B cell (primary cell): ENCODE measurements around the gene CXCL6. TPM values are rescaled to one million over a fixed set of nuclear protein-coding genes. Genes with fewer than 3 reads are reported as not detected.

ENCODE experiments used
- ATAC-seq: fragments of 200-7000 bp; cut with Tn5 transposase; one replicate; pipeline ENCODE4 v1.10.0; 2021; ENCODE audit warnings: low read depth, mild to moderate bottlenecking, moderate number of reproducible peaks, moderate library complexity
- CTCF ChIA-PET: fragments of 350-600 bp; sonication (Branson Sonifier 250); formaldehyde crosslinking; loops from one replicate; lab custom pipeline; 2021; ENCODE audit warnings: antibody characterized with exemption, inconsistent platforms; lab: Charles Lee
- POLR2A ChIA-PET: fragments of 350-600 bp; sonication (Branson Sonifier 250); formaldehyde crosslinking; loops from one replicate; lab custom pipeline; 2021; ENCODE audit warnings: antibody characterized with exemption; lab: Charles Lee
- DNase-seq: peaks from one replicate; pipeline ENCODE4 v3.0.0; 2013
- H2AFZ ChIP-seq: 2 replicates; pipeline ENCODE4 v1.6.1; 2012; ENCODE audit warnings: mild to moderate bottlenecking, low read depth, low read length; ENCODE audit not compliant: insufficient read depth, poor library complexity, severe bottlenecking
- H3K27ac ChIP-seq, 2 donors: 1 replicate in 1 of 2; 2 replicates in 1 of 2; pipeline ENCODE4 v1.5.1; 2012 to 2013; ENCODE audit warnings: low read length in 2 of 2, mild to moderate bottlenecking in 2 of 2, moderate library complexity in 1 of 2
- H3K27me3 ChIP-seq, 4 experiments: fragments of 200-600 bp in 1 of 4; sonication (generic) in 1 of 4; replicated peaks in 1 of 4; 1 replicate in 2 of 4; 2 replicates in 2 of 4; pipeline versions ENCODE4 v1.6.1 to v1.7.0; 2013 to 2016; ENCODE audit warnings: low read length in 3 of 4, mild to moderate bottlenecking in 2 of 4, mixed read lengths in 1 of 4, moderate library complexity in 1 of 4; ENCODE audit not compliant: insufficient read depth in 4 of 4, control insufficient read depth in 3 of 4; ENCODE audit errors: control extremely low read depth in 1 of 4
- H3K36me3 ChIP-seq, 2 experiments: replicated peaks in 1 of 2; 1 replicate in 1 of 2; 2 replicates in 1 of 2; pipeline versions ENCODE4 v1.6.1 to v1.7.1; 2013; ENCODE audit warnings: low read length in 1 of 2; ENCODE audit not compliant: insufficient read depth in 2 of 2, control insufficient read depth in 1 of 2; ENCODE audit errors: control extremely low read depth in 1 of 2, extremely low read depth in 1 of 2
- H3K4me1 ChIP-seq, 2 donors: fragments of 200-600 bp in 1 of 2; sonication (generic) in 1 of 2; 1 replicate in 1 of 2; 2 replicates in 1 of 2; pipeline versions ENCODE4 v1.5.1 to v1.6.1; 2013 to 2017; ENCODE audit warnings: low read length in 2 of 2; ENCODE audit not compliant: control insufficient read depth in 2 of 2, insufficient read depth in 2 of 2
- H3K4me2 ChIP-seq: replicated peaks from 2 replicates; pipeline ENCODE3; 2012; ENCODE audit warnings: mild to moderate bottlenecking, low read depth, low read length; ENCODE audit not compliant: poor library complexity, severe bottlenecking
- H3K4me3 ChIP-seq, 5 experiments: fragments of 200-600 bp in 1 of 5; sonication (generic) in 1 of 5; 1 replicate in 3 of 5; 2 replicates in 2 of 5; pipeline versions ENCODE4 v1.5.1 to v1.7.0; 2011 to 2016; ENCODE audit warnings: low read length in 4 of 5, mild to moderate bottlenecking in 4 of 5, low read depth in 2 of 5, control low read depth in 1 of 5, moderate library complexity in 1 of 5; ENCODE audit not compliant: insufficient read depth in 1 of 5; ENCODE audit errors: control extremely low read depth in 1 of 5, extremely low read depth in 1 of 5
- H3K79me2 ChIP-seq: fragments of 200-600 bp; sonication (generic); one replicate; pipeline ENCODE4 v1.6.0; 2016; ENCODE audit warnings: low read length; ENCODE audit not compliant: control insufficient read depth, insufficient read depth
- H3K9ac ChIP-seq: fragments of 200-600 bp; sonication (generic); 2 replicates; pipeline ENCODE4 v1.6.1; 2017; ENCODE audit warnings: mild to moderate bottlenecking, low read length, moderate library complexity
- H3K9me3 ChIP-seq, 3 donors: one replicate each; pipeline versions ENCODE4 v1.6.1 to v1.7.1; 2013; ENCODE audit warnings: low read length in 2 of 3; ENCODE audit not compliant: control insufficient read depth in 2 of 3, insufficient read depth in 1 of 3; ENCODE audit errors: control extremely low read depth in 1 of 3
- H4K20me1 ChIP-seq: 2 replicates; pipeline ENCODE4 v1.6.0; 2012; ENCODE audit warnings: mild to moderate bottlenecking, low read length; ENCODE audit not compliant: insufficient read depth, control insufficient read depth, poor library complexity, severe bottlenecking
- H3K27ac Mint-ChIP-seq: one replicate; pipeline ENCODE4 v1.8.0; 2021; ENCODE audit warnings: mixed read lengths
- H3K27me3 Mint-ChIP-seq: one replicate; pipeline ENCODE4 v1.8.0; 2021; ENCODE audit warnings: mixed read lengths
- H3K4me1 Mint-ChIP-seq: one replicate; pipeline ENCODE4 v1.8.0; 2021; ENCODE audit warnings: mixed read lengths
- H3K4me3 Mint-ChIP-seq: one replicate; pipeline ENCODE4 v1.8.0; 2021; ENCODE audit warnings: mixed read lengths
- H3K9me3 Mint-ChIP-seq: one replicate; pipeline ENCODE4 v1.8.0; 2022; ENCODE audit warnings: mixed read lengths; ENCODE audit not compliant: insufficient read depth
- EZH2 ChIP-seq: IDR thresholded peaks from 2 replicates; pipeline ENCODE4 v1.6.1; 2012; ENCODE audit warnings: borderline replicate concordance, low read depth, mild to moderate bottlenecking, moderate library complexity, low read length; ENCODE audit not compliant: insufficient read depth, poor library complexity, severe bottlenecking
- WGBS: methylation state at CpG from one replicate; pipeline ENCODE4 v1.1.5; 2013; ENCODE audit warnings: missing lambda C conversion rate; ENCODE audit not compliant: insufficient coverage; 5-methylcytosine and 5-hydroxymethylcytosine counted together
- intact Hi-C: fragments of 100-400 bp; cut with micrococcal nuclease; formaldehyde crosslinking; loops from one replicate; pipeline ENCODE4 v1.10.0; 2022
- polyA plus RNA-seq: library from polyadenylated mRNA; depleted of rRNA; stranded (reverse); fragments of >200 nt; gene quantifications from 2 replicates; pipeline ENCODE4 v1.2.3, GENCODE V29; 2012
- total RNA-seq, 2 donors: library from RNA; stranded (reverse); fragments of 120-200 nt in 1 of 2; gene quantifications; 1 replicate in 1 of 2; 2 replicates in 1 of 2; pipeline versions ENCODE4 v1.2.3 to v1.2.4, GENCODE V29; 2013 to 2022
- TF ChIP-seq, protein P1 (sequence below): fragments of 200-600 bp; IDR thresholded peaks from one replicate; pipeline ENCODE4 v1.8.0; 2022; ENCODE audit warnings: antibody characterized with exemption, mild to moderate bottlenecking

CXCL6 gene
- total and polyA plus RNA-seq, 2 donors (not counting 1 experiment from before 2014, with no cell fraction given): not detected

GRCh38 chr4:73872316-73873108 lies 36.0 kb downstream of the CXCL6 start:
- H3K27ac ChIP-seq: no peak overlapping the region
- no peak overlapping the region for H2AFZ ChIP-seq
- DNase-seq (no peak), ATAC-seq (no peak)
- WGBS: no CpG with 5 or more reads among the region's 2 CpGs
- H3K9me3 ChIP-seq: no peaks in the 10 kb centered on the region
- Mint-ChIP-seq H3K27me3 (peaks cover 20% of the 10 kb centered on the region), H3K9me3 (no peaks in the 10 kb centered on the region), H3K4me1 (peaks cover 3% of the 10 kb centered on the region), H3K27ac (no peak overlapping the region), H3K4me3 (no peak overlapping the region)
- H3K79me2 ChIP-seq: no peaks in the 10 kb centered on the region
- no peak overlapping the region for H3K4me3 ChIP-seq
- no peaks in the 10 kb centered on the region for H3K36me3 ChIP-seq
- peaks cover 0 to 15% (median 6%) of the 10 kb centered on the region in 4 experiments for H3K27me3 ChIP-seq
- H3K9ac ChIP-seq: no peak overlapping the region
- H3K4me2 ChIP-seq: no peak overlapping the region
- intact Hi-C loops: no loop called here
- no peaks in the 10 kb centered on the region for H4K20me1 ChIP-seq
- ChIA-PET CTCF (no interaction called here), POLR2A (no interaction called here)
- H3K4me1 ChIP-seq: peaks cover 0 to 5% of the 10 kb centered on the region in 2 donors
- TF ChIP-seq, protein P1, sequence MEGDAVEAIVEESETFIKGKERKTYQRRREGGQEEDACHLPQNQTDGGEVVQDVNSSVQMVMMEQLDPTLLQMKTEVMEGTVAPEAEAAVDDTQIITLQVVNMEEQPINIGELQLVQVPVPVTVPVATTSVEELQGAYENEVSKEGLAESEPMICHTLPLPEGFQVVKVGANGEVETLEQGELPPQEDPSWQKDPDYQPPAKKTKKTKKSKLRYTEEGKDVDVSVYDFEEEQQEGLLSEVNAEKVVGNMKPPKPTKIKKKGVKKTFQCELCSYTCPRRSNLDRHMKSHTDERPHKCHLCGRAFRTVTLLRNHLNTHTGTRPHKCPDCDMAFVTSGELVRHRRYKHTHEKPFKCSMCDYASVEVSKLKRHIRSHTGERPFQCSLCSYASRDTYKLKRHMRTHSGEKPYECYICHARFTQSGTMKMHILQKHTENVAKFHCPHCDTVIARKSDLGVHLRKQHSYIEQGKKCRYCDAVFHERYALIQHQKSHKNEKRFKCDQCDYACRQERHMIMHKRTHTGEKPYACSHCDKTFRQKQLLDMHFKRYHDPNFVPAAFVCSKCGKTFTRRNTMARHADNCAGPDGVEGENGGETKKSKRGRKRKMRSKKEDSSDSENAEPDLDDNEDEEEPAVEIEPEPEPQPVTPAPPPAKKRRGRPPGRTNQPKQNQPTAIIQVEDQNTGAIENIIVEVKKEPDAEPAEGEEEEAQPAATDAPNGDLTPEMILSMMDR: no peak
- no peak for TF ChIP-seq EZH2

GRCh38 chr4:73874386-73874785 lies 37.9 kb downstream of the CXCL6 start:
- no peaks in the 10 kb centered on the region for H3K36me3 ChIP-seq
- peaks cover 0 to 7% (median 0%) of the 10 kb centered on the region in 4 experiments for H3K27me3 ChIP-seq
- H3K4me1 ChIP-seq: no peaks in the 10 kb centered on the region
- POLR2A ChIA-PET: no interaction called here
- ATAC-seq (no peak), DNase-seq (no peak)
- no peak overlapping the region for H3K4me2 ChIP-seq
- no peaks in the 10 kb centered on the region for H3K9me3 Mint-ChIP-seq
- CTCF ChIA-PET: no interaction called here
- H2AFZ ChIP-seq: no peak overlapping the region
- no peak overlapping the region for H3K4me3 Mint-ChIP-seq
- no peak overlapping the region for H3K27ac ChIP-seq
- H4K20me1 ChIP-seq: no peaks in the 10 kb centered on the region
- H3K9me3 ChIP-seq: no peaks in the 10 kb centered on the region
- no peak overlapping the region for H3K9ac ChIP-seq
- intact Hi-C loops: no loop called here
- WGBS: 50% methylated on average over 1 of the region's 2 CpGs
- H3K27ac Mint-ChIP-seq: no peak overlapping the region
- TF ChIP-seq, protein P1: no peak
- no peak for TF ChIP-seq EZH2
- no peaks in the 10 kb centered on the region for H3K4me1 Mint-ChIP-seq
- no peak overlapping the region for H3K4me3 ChIP-seq
- peaks cover 9% of the 10 kb centered on the region for H3K27me3 Mint-ChIP-seq
- no peaks in the 10 kb centered on the region for H3K79me2 ChIP-seq
